GM19239 (cell line): ENCODE data around the gene PVR.
"Not testable (repeated sequence)": the region's sequence is repeated elsewhere in the genome, so short reads cannot be mapped to it uniquely, and the experiment has no call there.

ENCODE experiments used
- DNase-seq: peaks from one replicate; pipeline ENCODE4 v3.0.0; 2011; ENCODE audit warnings: low spot score; ENCODE audit not compliant: insufficient read length
- FAIRE-seq: peaks from 2 replicates; lab custom pipeline; 2011; peaks lifted over from hg19 to GRCh38; lab: Jason Lieb, UNC

PVR gene

DNA sequence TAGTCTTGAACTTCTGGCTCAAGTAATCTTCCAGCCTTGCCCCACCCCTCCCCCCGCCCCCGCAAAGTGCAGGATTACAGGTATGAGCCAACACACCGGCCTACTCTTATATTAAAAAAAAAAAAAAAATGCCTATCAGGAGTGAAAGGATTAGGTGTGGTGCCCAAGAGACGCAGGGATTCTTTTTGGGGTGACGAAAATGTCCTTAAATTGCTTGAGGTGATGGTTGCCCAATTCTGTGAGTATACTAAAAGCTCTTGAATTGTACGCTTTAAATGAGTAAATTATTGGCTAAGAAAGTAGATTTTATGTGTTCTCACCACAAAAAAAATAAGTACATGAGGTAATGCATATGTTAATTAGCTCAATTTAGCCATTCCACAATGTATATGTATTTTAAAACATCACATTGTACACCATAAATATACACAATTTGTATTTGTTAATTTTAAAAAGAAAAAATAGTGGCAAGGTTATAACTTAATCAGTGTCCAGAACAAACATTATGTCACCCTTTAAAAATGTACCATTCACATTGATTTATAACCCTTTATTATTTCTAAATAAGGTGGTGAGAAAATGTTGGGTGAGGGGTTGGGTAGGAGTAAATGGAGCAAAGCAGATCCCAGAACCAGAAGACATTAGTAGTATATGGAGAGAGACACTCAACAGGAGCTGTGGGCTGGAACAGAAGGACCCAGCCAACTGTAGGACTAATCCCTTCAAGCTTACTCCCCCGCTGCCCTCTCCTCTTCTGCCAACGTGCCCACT, 26.4 kb upstream of the PVR start:
- FAIRE-seq (no peak), DNase-seq (no peak)

DNA sequence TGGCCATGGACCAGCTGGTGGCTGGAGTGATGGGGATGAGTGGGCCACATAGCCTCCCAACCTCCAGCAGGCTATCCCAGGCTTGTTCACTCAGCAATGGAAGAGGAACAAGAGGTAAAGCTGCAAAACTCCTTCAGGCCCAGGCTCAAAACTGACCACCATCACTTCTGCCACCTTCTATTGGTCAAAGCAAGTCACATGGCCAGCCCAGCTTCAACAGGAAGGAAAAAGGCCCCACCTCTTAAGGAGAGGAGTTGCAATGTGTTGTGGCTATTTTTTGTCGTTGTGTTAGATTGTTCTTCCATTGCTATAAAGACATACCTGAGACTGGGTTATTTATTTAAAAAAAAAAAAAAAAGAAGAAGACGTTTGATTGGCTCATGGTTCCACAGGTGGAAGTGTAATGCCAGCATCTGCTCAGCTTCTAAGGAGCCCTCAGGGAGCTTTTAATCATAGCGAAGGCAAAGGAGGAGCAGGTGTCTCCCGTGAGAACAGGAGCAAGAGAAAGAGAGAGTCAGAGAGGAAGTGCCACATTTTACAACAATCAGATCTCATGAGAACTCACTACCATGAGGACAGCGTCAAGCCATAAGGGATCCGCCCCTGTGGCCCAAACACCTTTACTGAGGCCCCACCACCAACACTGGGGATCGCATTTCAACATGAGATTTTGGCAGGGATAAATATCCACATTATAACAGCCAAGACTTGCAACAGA, 24.9 kb upstream of the PVR start:
- DNase-seq (no peak), FAIRE-seq (no peak)

DNA sequence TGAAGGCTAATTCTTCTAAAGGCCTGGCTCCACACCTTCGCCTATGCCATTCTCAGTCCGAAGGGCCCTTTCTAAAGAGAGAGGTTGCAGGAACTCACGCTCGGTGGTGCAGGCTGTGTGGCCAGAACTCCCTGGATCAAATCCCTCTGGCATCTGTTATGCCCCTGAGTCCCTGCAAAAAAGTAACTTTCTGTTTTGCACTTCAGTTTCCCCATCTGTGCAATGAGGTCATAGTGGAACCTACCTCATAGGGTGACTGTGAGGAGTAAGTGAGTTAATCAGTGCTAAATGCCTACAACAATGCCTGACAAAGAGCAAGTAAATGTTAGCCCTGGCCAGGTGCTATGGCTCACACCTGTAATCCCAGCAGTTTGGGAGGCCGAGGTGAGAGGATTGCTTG, 23.0 kb upstream of the PVR start:
- no peak for FAIRE-seq
- DNase-seq: no peak

DNA sequence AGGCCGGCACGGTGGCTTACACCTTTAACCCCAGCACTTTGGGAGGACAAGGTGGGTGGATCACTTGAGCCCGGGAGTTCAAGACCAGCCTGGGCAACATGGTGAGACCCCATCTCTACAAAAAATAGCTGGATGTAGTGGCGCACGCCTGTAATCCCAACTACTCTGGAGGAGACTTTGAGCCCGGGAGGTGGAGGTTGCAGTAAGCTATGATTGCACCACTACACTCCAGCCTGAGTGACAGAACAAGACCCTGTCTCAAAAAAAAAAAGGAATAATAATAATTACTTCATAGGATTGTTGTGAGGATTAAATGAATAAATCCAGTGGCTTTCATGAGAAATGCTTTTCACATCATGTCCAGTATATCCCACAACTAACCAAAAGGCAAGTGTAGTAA, 22.3 kb upstream of the PVR start:
- FAIRE-seq (no peak), DNase-seq (no peak)

DNA sequence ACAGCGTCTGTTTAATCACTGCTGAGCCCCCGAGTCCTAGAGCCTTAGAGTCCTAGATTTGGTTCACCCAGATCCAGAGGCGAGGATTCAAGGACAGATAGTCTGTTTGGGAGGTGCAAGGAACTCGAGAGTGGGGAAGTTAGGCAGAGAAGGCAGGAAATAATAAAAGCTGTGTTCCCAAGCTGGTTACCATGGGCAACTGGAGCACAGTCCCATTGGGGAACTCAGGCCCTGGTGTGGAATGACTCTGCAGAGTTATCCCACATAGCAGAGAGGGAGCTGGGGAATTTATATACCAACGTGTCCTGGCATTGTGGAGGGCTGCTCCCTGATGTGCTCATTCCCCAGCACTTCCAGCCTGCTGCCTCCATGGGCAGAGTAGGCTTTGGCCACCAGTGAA, 20.6 kb upstream of the PVR start:
- no peak for DNase-seq
- no peak for FAIRE-seq

DNA sequence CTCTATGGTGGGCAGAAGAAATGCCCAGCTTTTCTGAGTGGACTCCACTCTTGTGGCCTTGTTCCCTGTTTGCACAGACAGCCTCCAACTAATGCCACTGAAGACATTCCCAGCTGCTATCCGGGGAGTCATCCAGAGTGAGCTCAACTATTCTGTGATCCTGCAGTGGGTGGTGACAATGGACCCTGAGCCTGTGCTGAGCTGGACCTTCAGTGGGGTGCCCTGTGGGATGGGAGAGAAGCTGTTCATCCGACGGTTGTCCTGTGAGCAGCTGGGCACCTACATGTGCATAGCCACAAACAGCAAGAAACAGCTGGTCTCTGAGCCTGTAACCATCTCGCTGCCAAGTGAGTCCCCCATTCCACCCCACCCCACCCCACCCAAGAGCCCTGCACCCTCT, 20.1 kb upstream of the PVR start:
- DNase-seq (no peak), FAIRE-seq (no peak)

DNA sequence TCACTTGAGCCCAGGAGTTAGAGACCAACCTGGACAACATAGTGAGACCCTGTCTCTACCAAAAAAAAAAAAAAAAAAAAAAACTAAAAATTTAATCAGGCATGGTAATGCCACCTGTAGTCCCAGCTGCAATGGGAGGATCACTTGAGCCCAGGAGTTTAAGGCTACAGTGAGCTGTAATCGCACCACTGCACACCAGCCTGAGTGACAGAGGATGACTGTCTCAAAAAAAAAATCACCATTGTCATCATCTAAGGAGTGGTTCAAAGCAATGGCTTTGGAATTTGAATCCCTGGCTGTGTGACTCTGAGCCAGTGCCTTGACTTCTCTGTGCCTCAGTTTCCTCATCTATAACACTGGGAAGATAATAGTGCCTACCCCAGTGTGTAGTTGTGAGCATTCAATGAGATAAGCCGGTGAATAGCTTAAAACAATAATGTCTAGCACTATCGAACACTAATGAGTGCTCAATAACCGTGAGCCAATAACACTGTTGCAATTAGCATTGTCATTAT, 18.8 kb upstream of the PVR start:
- DNase-seq (no peak), FAIRE-seq (no peak)

DNA sequence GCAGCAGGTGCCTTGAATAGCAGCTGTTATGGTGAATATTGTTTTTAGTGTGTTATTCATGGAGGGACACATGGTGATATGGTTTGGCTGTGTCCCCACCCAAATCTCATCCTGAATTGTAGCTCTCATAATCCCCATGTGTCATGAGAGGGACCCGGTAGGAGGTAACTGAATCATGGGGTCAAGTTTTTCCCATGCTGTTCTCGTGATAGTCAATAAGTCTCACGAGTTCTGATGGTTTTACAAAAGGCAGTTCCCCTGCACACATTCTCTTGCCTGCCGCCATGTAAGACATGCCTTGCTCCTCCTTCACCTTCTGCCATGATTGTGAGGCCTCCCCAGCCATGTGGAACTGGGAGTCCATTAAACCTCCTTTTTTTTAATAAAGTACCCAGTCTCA, 18.1 kb upstream of the PVR start:
- not testable (repeated sequence) for DNase-seq, FAIRE-seq

DNA sequence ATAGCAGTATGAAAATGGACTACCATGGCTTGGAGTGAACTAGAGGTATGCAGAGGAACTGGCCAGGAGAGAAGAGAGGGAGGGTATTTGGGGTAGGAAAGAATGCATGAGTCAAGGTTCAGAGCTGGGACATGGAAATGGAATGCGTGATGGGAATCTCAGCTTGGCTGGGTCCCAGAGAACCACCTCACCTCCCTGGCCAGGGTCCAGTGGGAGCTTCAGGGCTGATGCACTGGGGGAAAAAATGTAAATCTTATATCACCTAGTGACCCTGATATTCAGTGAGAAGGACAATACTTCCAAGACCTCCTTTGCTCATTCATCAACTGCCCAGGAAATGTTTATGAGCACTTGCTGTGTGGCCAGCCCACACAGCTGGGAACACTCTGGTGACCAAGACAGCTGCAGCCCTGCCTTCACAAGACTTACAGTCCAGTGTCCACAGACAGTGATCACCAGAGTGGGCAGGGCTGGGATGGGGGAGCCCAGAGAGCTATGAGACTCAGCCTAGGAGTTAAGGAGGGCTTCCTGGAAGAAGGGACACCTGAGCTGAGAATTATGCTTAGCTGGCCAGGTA, 17.6 kb upstream of the PVR start:
- DNase-seq: no peak
- no peak for FAIRE-seq

DNA sequence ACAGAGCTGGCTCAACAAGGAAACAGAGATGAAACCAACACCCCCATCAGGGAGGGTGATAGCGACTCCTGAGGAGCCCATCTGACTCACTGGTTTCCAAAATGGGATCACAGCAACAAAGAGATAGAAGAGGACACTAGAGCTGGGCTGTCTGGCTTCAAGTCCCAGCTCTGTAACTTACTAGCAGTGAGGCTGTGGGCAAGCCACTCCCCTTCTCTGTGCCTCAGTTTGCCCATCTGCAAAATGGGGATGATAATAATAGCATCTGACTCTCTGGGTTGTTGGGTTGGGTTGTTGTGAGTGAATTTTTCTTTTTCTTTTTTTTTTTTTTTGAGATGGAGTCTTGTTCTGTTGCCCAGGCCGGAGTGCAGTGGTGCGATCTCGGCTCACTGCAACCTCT, 16.1 kb upstream of the PVR start:
- DNase-seq: no peak
- no peak for FAIRE-seq

DNA sequence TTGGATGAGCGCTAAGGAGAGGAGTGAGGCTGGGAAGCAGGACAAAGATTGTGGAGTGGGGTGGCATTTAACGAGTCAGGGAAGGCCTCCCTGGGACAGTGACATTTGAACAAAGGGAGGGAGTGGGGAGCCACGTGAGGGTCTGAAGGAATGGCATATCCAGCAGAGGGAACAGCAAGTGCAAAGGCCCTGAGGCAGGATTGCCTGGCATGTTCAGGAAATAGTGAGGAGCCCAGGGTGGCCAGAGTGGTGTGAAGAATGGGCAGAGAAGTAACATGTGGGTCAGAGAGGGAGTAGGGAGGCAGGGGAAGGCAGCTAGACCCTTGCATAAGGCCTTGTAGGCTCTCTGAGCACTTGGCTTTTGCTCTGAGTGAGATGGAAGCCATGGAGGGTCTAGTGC, 14.9 kb upstream of the PVR start:
- FAIRE-seq (no peak), DNase-seq (no peak)

DNA sequence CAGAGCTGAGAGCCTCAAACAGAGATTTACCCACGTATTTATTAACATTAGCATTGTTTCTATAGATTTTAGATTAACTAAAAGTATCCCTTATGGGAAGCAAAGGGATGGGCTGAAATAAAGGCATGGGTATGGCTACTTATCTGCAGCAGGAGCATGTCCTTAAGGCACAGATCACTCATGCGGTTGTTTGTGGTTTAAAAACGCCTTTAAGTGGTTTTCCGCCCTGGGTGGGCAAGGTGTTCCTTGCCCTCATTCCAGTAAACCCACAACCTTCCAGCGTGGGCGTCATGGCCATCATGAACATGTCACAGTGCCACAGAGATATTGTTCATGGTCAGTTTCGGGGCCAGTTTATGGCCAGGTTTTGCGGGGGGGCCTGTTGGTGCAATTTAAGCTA, 12.1 kb upstream of the PVR start:
- FAIRE-seq, DNase-seq: not testable (repeated sequence)

DNA sequence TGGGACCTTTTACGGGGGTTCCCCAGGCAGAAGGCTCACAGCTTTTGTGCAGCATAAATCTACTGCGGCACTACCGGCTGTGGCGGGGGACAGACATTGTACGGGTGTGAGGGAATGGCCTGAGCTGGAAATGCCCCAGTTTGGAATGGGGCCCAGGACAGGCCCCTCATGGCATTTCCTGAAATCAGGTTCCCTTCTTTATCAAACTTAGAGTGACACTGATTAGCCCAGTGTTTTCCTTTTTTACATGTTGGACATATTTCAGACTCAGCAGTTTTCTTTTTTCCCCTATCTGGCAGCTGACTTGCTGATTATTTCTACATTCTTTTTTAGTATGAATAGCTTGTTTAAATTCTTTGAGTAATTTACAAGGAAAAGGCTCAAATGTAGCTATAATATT, 9.7 kb upstream of the PVR start:
- DNase-seq, FAIRE-seq: not testable (repeated sequence)

DNA sequence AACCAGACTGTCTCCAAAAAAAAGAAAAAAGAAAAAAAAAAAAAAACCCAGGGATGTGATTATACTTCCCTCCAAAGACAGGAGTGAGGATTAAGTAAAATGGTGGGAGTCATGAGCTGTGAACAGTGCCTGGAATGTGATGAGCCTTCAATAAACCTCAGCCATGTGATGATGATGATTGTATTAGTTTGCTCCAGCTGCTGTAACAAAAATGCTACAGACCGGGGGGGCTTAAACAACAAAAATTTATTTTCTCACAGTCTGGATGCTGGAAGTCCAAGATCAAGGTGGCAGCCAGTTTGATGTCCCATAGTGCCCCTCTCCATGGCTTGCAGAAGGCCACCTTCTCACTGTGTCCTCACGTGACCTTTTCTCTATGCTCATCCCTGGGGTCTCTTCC, 8.9 kb upstream of the PVR start:
- FAIRE-seq: no peak

DNA sequence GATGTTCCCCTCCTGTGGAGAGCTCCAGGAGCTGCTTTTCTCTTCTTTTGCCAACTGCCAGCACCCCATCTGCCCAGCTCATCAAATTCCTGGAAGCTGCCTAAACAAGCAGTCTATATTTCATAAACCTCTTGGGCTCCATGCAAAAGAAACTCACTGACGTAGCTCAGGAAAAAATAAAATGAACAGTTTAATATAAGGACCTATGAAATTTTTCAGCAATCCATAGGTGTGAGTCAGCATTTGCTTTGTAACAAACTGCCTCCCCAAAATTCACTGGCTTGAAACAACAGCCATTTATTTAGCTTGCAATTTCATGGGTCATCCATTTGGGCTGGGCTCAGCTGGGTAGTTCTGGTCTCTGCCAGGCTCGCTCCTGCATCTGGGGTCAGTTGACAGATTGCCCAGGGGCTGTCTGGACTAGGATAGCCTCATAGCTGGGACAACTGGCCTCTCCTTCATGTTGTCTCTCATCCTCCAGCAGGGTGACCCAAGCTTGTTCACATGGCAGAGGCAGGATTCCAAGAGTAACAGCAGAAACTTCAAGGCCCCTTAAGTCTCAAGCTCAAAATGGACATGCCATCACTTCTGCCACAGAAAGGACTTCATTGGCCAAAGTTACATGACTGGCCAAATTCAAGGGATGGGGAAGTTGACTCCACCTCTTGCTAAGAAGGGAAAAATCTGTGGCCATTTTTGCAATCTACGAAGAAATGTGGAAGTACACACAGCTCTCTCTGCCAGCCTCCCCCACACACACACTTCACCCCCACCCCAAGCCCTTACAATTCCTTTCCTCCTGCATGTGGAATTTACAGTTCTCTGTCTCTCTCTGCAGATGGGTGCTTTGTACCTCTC, 7.9 kb upstream of the PVR start:
- DNase-seq: no peak
- FAIRE-seq: no peak

More for the DNA sequence above, 8.9 kb upstream of the PVR start:
- no peak for DNase-seq

DNA sequence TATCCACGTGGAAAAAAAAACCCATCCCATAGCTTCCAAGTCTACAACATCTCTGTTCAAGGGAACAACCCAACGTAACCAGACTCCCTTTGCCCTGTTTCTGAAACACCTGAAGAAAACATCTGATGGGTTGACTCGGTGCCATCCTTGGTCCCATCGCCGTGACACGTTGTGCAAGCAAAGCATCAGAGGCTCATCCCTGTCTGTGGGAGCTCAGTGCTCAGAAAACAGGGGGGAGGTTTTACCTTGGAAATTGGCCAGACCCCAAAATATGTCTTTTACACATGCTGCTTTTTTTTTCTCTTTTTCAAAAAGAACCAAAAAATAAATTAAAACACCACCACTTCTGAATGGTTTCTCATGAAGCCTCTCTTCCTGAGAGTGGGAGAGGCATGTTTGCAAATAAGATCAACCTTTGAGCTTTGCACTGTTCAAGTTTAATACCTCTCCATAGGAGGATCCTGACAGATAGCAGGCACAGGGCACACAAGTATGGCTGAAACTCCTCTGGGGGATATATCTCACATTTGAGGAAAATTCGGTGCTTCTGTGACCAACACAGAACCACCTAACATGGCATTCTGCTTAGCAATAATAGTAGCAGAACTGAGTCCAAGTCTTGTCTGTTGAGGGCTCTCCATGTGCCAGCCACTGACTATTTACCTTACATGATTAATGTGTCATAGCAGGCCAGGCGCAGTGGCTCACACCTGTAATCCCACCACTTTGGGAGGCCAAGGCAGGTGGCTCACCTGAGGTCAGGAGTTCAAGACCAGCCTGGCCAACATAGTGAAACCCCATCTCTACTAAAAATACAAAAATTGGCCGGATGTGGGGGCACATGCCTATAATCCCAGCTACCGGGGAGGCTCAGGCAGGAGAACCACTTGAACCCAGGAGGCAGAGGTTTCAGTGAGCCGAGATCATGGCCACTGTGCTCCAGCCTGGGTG, 7.0 kb upstream of the PVR start:
- DNase-seq (no peak), FAIRE-seq (no peak)

DNA sequence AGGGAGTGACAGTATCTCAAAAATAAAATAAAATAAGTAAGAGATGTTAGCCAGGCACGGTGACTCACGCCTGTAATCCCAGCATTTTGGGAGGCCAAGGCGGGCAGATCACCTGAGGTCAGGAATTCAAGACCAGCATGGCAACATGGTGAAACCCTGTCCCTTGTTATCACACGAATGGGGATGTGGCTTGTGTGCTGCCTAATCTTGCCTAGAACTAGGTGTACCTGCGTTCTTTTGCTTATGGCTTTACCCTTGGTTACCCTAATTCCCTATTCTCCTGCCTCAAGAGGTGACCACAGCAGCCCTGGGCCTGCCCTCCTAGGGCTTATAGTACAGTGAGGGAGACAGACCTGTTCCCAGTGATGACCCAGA, 6.3 kb upstream of the PVR start:
- FAIRE-seq: no peak

DNA sequence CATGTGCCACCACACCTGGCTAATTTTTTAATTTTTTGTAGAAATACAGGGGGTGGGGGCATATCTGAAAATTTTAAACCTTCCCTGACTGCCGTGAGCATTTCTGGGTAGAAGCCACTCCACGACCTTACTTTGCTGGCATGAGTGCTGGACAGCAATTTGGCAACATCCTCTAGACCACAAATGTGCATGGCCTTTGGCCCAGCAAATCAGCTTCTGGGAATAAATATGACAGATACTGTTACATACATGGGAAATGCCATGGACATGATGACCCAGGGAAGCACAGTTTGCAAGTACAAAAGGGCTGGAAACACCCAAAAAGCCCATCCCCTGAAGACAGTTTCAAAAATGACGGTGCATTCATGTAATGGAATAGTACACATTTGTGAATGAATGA, 3.2 kb upstream of the PVR start:
- no peak for FAIRE-seq

More for the DNA sequence above, 6.3 kb upstream of the PVR start:
- no peak for DNase-seq

DNA sequence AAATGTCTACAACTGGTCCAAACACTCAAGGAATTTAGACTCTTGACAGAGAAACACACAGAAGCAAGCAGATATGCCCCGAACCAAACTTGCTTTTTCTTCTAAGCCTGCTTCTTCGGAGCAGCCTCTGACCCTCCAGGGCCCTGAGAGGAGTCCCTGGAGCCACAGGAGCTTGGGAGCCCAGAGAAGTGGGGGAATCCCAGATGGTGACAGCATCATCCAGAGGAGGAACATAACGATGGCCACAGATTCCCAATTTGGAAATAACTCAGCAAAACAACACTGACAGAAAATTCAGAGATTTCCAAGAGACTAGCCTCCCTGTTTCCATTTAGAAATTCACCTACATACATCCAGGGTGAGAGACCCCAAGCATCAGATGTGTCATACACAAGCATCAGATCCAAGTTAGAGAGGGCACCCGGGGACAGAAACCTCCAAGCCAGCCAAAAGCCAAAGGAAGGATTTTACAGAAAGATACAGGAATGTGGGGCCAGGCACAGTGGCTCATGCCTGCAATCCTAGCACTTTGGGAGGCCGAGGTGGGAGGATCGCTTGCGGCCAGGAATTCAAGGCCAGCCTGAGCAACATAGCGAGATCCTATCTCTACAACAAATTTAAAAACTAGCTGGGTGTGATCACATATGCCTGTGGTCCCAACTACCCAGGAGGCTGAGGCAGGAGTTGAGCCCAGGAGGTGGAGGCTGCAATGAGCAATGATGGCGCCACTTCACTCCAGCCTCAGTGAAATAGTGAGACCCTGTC, 2.0 kb upstream of the PVR start:
- no peak for FAIRE-seq
- no peak for DNase-seq

More for the DNA sequence above, 3.2 kb upstream of the PVR start:
- DNase-seq: no peak
